NCI-H748 treated with DMSO at 0.1 percent for 48 hours (cell line): ENCODE data around the gene ZNRF4.

Source experiments
- DNase-seq: peaks from one replicate; lab custom pipeline; 2025; lab: John Stamatoyannopoulos, UW

The ZNRF4 gene

GRCh38 chr19:5443723-5444122 lies 11.5 kb upstream of the ZNRF4 start:
- DNase-seq, result no peak

GRCh38 chr19:5444431-5444830 lies 10.8 kb upstream of the ZNRF4 start:
- no peak for DNase-seq

- no peak for DNase-seq
These were observed 10.1 kb upstream of the ZNRF4 start for GRCh38 chr19:5445071-5445470.

GRCh38 chr19:5445561-5446055 lies 9.6 kb upstream of the ZNRF4 start:
- DNase-seq, result no peak

GRCh38 chr19:5447700-5448311 lies 7.4 kb upstream of the ZNRF4 start:
- DNase-seq, result no peak

GRCh38 chr19:5448374-5448773 lies 6.8 kb upstream of the ZNRF4 start:
- DNase-seq, result peak; percentile 24

GRCh38 chr19:5450482-5451126 lies 4.6 kb upstream of the ZNRF4 start:
- DNase-seq, result no peak

- no peak for DNase-seq
These were observed 3.7 kb upstream of the ZNRF4 start for GRCh38 chr19:5451494-5451893.

GRCh38 chr19:5452594-5453565 lies 2.3 kb upstream of the ZNRF4 start:
- DNase-seq, result no peak

GRCh38 chr19:5454743-5455142 lies 474 bp upstream of the ZNRF4 start:
- DNase-seq, result no peak

GRCh38 chr19:5456130-5456840 lies 1.1 kb downstream of the ZNRF4 start:
- DNase-seq, result no peak

- no peak for DNase-seq
These were observed 1.6 kb downstream of the ZNRF4 start for GRCh38 chr19:5456841-5457200.

- DNase-seq, result no peak
These were observed 2.5 kb downstream of the ZNRF4 start for GRCh38 chr19:5457709-5458108.

- no peak for DNase-seq
These were observed 3.2 kb downstream of the ZNRF4 start for GRCh38 chr19:5458420-5458819.

GRCh38 chr19:5459360-5459759 lies 4.1 kb downstream of the ZNRF4 start:
- DNase-seq, result no peak

GRCh38 chr19:5460748-5461147 lies 5.5 kb downstream of the ZNRF4 start:
- no peak for DNase-seq

GRCh38 chr19:5463959-5464358 lies 8.7 kb downstream of the ZNRF4 start:
- no peak for DNase-seq

GRCh38 chr19:5466072-5466471 lies 10.9 kb downstream of the ZNRF4 start:
- DNase-seq, result no peak

GRCh38 chr19:5466814-5467291 lies 11.6 kb downstream of the ZNRF4 start:
- no peak for DNase-seq

- peak; percentile 44 for DNase-seq
These were observed 15.1 kb downstream of the ZNRF4 start for GRCh38 chr19:5470264-5470671.

- DNase-seq, result no peak
These were observed 17.1 kb downstream of the ZNRF4 start for GRCh38 chr19:5472286-5472685.

- DNase-seq, result no peak
These were observed 18.4 kb downstream of the ZNRF4 start for GRCh38 chr19:5473646-5474045.
